Measurements from ENCODE around the gene CYP4B1. TPM values are rescaled to one million over a fixed set of nuclear protein-coding genes. Genes with fewer than 3 reads are reported as not detected.

The CYP4B1 gene
- total RNA-seq, 1 experiment from 2014 or later = not detected

DNA sequence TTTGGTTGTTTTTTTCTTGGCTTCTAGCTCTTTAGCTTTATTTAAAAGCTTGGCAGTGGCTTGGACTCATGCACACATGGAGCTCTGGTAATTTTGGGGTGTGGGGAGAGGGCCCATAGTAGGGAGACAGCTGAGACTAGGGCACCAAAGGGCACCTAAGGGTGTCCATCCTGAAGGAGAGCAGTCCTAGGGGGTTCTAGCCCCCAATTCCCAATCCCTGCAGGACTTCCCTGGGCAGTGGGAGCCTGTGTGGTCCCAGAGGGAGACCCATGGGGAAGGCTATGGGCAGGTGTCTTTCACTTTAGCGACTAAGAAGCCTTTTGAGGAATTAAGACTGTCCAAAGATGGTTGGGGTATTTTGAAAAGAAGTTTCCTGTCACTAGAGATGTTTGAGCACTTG lies 6.9 kb downstream of the CYP4B1 start:
- Histone ChIP-seq H2BK12ac (ENCODE audit: insufficient read length, low read depth, low read length) (no peak overlapping the region), H3K79me2 (ENCODE audit: insufficient read depth, low read length) (no peaks in the 10 kb centered on the region), H3K18ac (ENCODE audit: insufficient read length, low read depth, low read length) (no peak overlapping the region), H3K4me2 (ENCODE audit: insufficient read depth, insufficient read length, low read length) (no peak overlapping the region), H4K20me1 (ENCODE audit: control insufficient read depth, insufficient read depth, insufficient read length) (no peaks in the 10 kb centered on the region), H3K23ac (ENCODE audit: insufficient read length, low read depth, low read length) (no peak overlapping the region), H2BK20ac (ENCODE audit: low read depth, low read length, poor library complexity, severe bottlenecking) (no peak overlapping the region), H3K4me1 (ENCODE audit: insufficient read depth, low read length) (no peaks in the 10 kb centered on the region), H3K27me3 (ENCODE audit: insufficient read depth, low read length) (no peaks in the 10 kb centered on the region), H3T11ph (ENCODE audit: low read length) (no peak overlapping the region), H2AFZ (ENCODE audit: low read length) (no peak overlapping the region), H3K9me3 (ENCODE audit: control insufficient read depth, low read depth, low read length) (no peaks in the 10 kb centered on the region), H2BK120ac (ENCODE audit: low read depth, low read length, poor library complexity, severe bottlenecking) (no peak overlapping the region), H3K79me1 (ENCODE audit: insufficient read depth, low read depth, low read length, poor library complexity, severe bottlenecking) (no peaks in the 10 kb centered on the region), H3K56ac (ENCODE audit: insufficient read length, low read depth, low read length) (no peak overlapping the region), H4K5ac (ENCODE audit: insufficient read length, low read depth, low read length) (no peak overlapping the region), H3K14ac (ENCODE audit: insufficient read depth, low read length) (no peak overlapping the region), H2BK5ac (ENCODE audit: insufficient read length, low read length) (no peak overlapping the region), H2BK15ac (ENCODE audit: low read depth, low read length) (no peak overlapping the region), H3K4ac (ENCODE audit: low read depth, low read length) (no peak overlapping the region), H3K23me2 (ENCODE audit: insufficient read length, low read depth, low read length, poor library complexity, severe bottlenecking) (no peaks in the 10 kb centered on the region), H4K91ac (ENCODE audit: insufficient read length, low read depth, low read length) (no peak overlapping the region), H3K9ac (ENCODE audit: extremely low read depth, insufficient read length, low read length) (no peak overlapping the region), H2AK5ac (ENCODE audit: insufficient read length, low read length) (no peak overlapping the region), H4K8ac (replicated peaks; ENCODE audit: insufficient read length, low read depth, low read length) (no peak overlapping the region), H3K27ac (ENCODE audit: insufficient read length, low read depth, low read length) (no peak overlapping the region)
- Mint-ChIP-seq H3K27ac (no peak overlapping the region), H3K27me3 (ENCODE audit: low read depth) (peaks cover 13% of the 10 kb centered on the region), H3K9me3 (peaks cover 2 to 4% of the 10 kb centered on the region in 2 experiments; a peak in 3 of 5 replicates), H3K36me3 (ENCODE audit: insufficient read depth in 1 of 3, low read depth in 3 of 3) (0 out of 7 replicates have a peak, but pooled peaks cover 0 to 3% (median 0%) of the 10 kb centered on the region in 3 experiments), H3K4me3 (no peak overlapping the region), H3K4me1 (peaks cover 6 to 12% of the 10 kb centered on the region in 2 experiments)
- WGBS (ENCODE audit: extremely low coverage, insufficient read length, low lambda C conversion rate) = no CpG with 5 or more reads among the region's 1 CpG
- TF ChIP-seq, protein P1, sequence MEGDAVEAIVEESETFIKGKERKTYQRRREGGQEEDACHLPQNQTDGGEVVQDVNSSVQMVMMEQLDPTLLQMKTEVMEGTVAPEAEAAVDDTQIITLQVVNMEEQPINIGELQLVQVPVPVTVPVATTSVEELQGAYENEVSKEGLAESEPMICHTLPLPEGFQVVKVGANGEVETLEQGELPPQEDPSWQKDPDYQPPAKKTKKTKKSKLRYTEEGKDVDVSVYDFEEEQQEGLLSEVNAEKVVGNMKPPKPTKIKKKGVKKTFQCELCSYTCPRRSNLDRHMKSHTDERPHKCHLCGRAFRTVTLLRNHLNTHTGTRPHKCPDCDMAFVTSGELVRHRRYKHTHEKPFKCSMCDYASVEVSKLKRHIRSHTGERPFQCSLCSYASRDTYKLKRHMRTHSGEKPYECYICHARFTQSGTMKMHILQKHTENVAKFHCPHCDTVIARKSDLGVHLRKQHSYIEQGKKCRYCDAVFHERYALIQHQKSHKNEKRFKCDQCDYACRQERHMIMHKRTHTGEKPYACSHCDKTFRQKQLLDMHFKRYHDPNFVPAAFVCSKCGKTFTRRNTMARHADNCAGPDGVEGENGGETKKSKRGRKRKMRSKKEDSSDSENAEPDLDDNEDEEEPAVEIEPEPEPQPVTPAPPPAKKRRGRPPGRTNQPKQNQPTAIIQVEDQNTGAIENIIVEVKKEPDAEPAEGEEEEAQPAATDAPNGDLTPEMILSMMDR (conservative IDR thresholded peaks at IDR 0.05) = no peak
- DNase-seq = no peak
